Hepatocyte (in vitro differentiated cells): ENCODE data around the gene DISC1.

Source experiments
- EZH2 ChIP-seq: fragments of 200-600 bp; sonication (generic); IDR thresholded peaks from 2 replicates; pipeline ENCODE4 v1.6.1; 2016; ENCODE audit warnings: antibody characterized with exemption, mild to moderate bottlenecking, borderline replicate concordance
- TF ChIP-seq, protein P1 (sequence below): fragments of 200-600 bp; sonication (generic); IDR thresholded peaks from 2 replicates; pipeline ENCODE4 v1.5.1; 2016; ENCODE audit warnings: antibody characterized with exemption, mild to moderate bottlenecking; ENCODE audit not compliant: poor library complexity

DNA sequence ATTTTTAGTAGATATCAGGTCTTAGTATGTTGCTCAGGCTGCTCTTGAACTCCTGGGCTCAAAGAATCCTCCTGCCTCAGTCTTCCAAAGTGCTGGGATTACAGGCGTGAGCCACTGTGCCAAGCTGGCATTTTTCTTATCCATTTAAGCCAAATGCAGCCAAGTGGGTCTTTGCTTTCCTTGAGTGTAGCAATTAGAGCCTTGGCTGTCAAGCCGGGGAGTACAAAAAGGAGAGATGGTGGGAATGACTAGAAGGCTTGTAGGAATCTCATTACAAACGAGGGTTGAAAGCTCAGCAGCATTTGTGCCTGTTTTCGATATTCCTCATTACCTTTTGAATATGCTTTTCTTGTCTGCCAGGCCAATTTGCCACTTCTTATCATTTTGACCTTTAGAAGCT lies 140.9 kb downstream of the DISC1 start:
- TF ChIP-seq, protein P1, sequence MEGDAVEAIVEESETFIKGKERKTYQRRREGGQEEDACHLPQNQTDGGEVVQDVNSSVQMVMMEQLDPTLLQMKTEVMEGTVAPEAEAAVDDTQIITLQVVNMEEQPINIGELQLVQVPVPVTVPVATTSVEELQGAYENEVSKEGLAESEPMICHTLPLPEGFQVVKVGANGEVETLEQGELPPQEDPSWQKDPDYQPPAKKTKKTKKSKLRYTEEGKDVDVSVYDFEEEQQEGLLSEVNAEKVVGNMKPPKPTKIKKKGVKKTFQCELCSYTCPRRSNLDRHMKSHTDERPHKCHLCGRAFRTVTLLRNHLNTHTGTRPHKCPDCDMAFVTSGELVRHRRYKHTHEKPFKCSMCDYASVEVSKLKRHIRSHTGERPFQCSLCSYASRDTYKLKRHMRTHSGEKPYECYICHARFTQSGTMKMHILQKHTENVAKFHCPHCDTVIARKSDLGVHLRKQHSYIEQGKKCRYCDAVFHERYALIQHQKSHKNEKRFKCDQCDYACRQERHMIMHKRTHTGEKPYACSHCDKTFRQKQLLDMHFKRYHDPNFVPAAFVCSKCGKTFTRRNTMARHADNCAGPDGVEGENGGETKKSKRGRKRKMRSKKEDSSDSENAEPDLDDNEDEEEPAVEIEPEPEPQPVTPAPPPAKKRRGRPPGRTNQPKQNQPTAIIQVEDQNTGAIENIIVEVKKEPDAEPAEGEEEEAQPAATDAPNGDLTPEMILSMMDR: no peak
- no peak for TF ChIP-seq EZH2
